Tibial nerve (tissue), 3 donors: ENCODE data around the gene CREBRF.

Experiments
- POLR2A ChIP-seq, 2 donors: fragments of 450-650 bp; IDR thresholded peaks; one replicate each; pipeline ENCODE4 v1.6.1; 2017; ENCODE audit warnings: antibody characterized with exemption in 2 of 2, mild to moderate bottlenecking in 2 of 2, moderate library complexity in 2 of 2
- TF ChIP-seq, protein P1 (sequence below), 5 experiments: fragments of 200-600 bp in 3 of 5; fragments of 450-650 bp in 2 of 5; sonication (generic) in 3 of 5; IDR thresholded peaks; one replicate each; pipeline ENCODE4 v1.5.1; 2016 to 2019; ENCODE audit warnings: antibody characterized with exemption in 5 of 5, mild to moderate bottlenecking in 3 of 5, moderate library complexity in 2 of 5

DNA sequence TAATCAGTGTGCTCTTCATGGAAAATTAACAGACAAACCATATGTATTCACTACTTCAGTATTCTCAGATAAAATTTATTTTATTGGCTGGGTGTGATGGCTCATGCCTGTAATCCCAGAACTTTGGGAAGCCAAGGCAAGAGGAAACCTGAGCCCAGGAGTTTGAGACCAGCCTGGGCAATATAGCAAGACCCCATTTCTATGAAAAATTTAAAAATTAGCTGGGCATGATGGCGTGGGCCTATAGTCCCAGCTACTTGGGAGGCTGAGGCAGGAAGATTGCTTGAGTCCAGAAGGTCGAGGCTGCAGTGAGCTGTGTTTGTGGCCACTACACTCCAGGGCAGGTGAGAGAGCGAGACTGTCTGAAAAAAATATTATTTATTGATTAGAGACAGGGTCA lies 23.4 kb upstream of the CREBRF start:
- TF ChIP-seq, protein P1, sequence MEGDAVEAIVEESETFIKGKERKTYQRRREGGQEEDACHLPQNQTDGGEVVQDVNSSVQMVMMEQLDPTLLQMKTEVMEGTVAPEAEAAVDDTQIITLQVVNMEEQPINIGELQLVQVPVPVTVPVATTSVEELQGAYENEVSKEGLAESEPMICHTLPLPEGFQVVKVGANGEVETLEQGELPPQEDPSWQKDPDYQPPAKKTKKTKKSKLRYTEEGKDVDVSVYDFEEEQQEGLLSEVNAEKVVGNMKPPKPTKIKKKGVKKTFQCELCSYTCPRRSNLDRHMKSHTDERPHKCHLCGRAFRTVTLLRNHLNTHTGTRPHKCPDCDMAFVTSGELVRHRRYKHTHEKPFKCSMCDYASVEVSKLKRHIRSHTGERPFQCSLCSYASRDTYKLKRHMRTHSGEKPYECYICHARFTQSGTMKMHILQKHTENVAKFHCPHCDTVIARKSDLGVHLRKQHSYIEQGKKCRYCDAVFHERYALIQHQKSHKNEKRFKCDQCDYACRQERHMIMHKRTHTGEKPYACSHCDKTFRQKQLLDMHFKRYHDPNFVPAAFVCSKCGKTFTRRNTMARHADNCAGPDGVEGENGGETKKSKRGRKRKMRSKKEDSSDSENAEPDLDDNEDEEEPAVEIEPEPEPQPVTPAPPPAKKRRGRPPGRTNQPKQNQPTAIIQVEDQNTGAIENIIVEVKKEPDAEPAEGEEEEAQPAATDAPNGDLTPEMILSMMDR (IDR thresholded peaks at IDR 0.05) = no peak
- no peak for TF ChIP-seq POLR2A (IDR thresholded peaks at IDR 0.05)
